Esophagus squamous epithelium (tissue), 5 donors: ENCODE results near the gene TMEM167A. TPM values are rescaled to one million over a fixed set of nuclear protein-coding genes. Genes with fewer than 3 reads are reported as not detected.

ENCODE experiments used
- DNase-seq: peaks from one replicate; lab custom pipeline; 2025; lab: John Stamatoyannopoulos, UW
- H3K27ac ChIP-seq, 4 donors: fragments of 200-600 bp; sonication (generic); one replicate each; pipeline ENCODE4 v1.5.1; 2016 to 2019; ENCODE audit warnings: mild to moderate bottlenecking in 1 of 4
- H3K27me3 ChIP-seq, 4 donors: fragments of 200-600 bp; sonication (generic); 1 replicate in 3 of 4; 2 replicates in 1 of 4; pipeline versions ENCODE4 v1.5.1 to v1.6.0; 2017 to 2021; ENCODE audit warnings: antibody characterized with exemption in 1 of 4
- H3K36me3 ChIP-seq, 3 donors: fragments of 200-600 bp; sonication (generic); one replicate each; pipeline ENCODE4 v1.5.1; 2016 to 2019
- H3K4me1 ChIP-seq, 3 donors: fragments of 200-600 bp; sonication (generic); one replicate each; pipeline ENCODE4 v1.5.1; 2017 to 2019
- H3K4me3 ChIP-seq, 4 donors: fragments of 200-600 bp; sonication (generic); 1 replicate in 3 of 4; 2 replicates in 1 of 4; pipeline ENCODE4 v1.5.1; 2016 to 2019; ENCODE audit warnings: mild to moderate bottlenecking in 2 of 4, moderate library complexity in 1 of 4
- H3K9me3 ChIP-seq, 3 donors: fragments of 200-600 bp; sonication (generic); one replicate each; pipeline ENCODE4 v1.5.1; 2016 to 2019
- CTCF ChIP-seq, 6 experiments: fragments of 450-650 bp in 4 of 6; fragments of 200-600 bp in 2 of 6; sonication (generic) in 2 of 6; IDR thresholded peaks; one replicate each; pipeline ENCODE4 v1.5.1; 2016 to 2019; ENCODE audit warnings: antibody characterized with exemption in 6 of 6, mild to moderate bottlenecking in 4 of 6, moderate library complexity in 4 of 6
- POLR2A ChIP-seq, 4 donors: fragments of 450-650 bp; IDR thresholded peaks; one replicate each; pipeline ENCODE4 v1.6.1; 2017; ENCODE audit warnings: antibody characterized with exemption in 4 of 4, mild to moderate bottlenecking in 4 of 4, moderate library complexity in 3 of 4
- WGBS, 2 donors: methylation state at CpG; one replicate each; pipeline ENCODE4 v1.1.5; 2018; 5-methylcytosine and 5-hydroxymethylcytosine counted together
- intact Hi-C: fragments of 100-400 bp; cut with DNase I; formaldehyde crosslinking; loops from one replicate; pipeline ENCODE4 v1.15.0; 2022
- total RNA-seq, 4 donors: library from RNA; depleted of rRNA; stranded (reverse); fragments of >200 nt; gene quantifications; one replicate each; pipeline ENCODE4 v1.1.0, GENCODE V29; 2016
- donor health status: DM: yes; HTN: yes; CAD: no.

The TMEM167A gene
- total RNA-seq, 4 donors from 2014 or later = 17.8 to 46.0 (median 33.8) TPM

DNA sequence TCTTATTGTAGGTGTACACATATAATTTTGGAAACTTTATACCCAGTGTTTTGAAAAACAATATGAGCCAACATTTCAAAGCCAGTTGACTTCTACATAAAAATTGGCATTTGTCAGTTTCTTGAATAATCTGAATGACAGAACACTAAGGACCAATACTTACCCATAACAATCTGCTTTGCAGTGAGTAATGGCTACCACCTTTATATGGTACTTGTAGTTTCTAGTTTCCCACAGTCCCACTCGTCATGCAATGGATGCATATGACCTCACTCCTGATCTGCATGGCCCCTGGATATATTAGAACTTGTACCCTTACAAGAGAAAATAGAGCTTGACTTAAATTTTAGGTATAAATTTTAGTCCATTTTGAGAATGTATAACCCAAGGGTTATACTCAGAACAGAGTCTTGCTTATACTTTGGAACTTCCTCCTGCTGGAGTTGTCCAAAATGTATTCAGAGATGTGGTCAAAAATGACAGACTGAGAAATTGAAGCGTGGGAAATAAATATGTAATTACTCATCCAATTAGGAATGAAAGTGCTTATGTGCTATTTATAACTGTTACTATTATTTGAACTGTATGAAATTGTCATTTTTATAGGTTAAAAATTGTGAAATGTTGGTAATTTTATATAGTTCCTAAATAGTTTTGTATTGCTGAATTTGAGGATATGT, 19.6 kb upstream of the TMEM167A start:
- no peaks in the 10 kb centered on the region for H3K36me3 ChIP-seq
- H3K4me3 ChIP-seq = no peak overlapping the region
- WGBS, 2 donors = 83 to 85% methylated on average over 2 of the region's 2 CpGs
- DNase-seq = no peak
- H3K27me3 ChIP-seq = no peaks in the 10 kb centered on the region
- no peaks in the 10 kb centered on the region for H3K9me3 ChIP-seq
- no peaks in the 10 kb centered on the region for H3K4me1 ChIP-seq
- H3K27ac ChIP-seq = no peak overlapping the region
- TF ChIP-seq CTCF (IDR thresholded peaks at IDR 0.05) (no peak), POLR2A (IDR thresholded peaks at IDR 0.05) (no peak)
- intact Hi-C loops = no loop called here

GRCh38 chr5:83095957-83096539, 18.9 kb upstream of the TMEM167A start:
- Histone ChIP-seq H3K27ac (no peak overlapping the region), H3K4me1 (no peaks in the 10 kb centered on the region), H3K27me3 (no peaks in the 10 kb centered on the region), H3K4me3 (no peak overlapping the region), H3K36me3 (no peaks in the 10 kb centered on the region), H3K9me3 (no peaks in the 10 kb centered on the region)
- WGBS, 2 donors = 38 to 50% methylated on average over 3 to 5 of the region's 6 CpGs
- TF ChIP-seq POLR2A (IDR thresholded peaks at IDR 0.05) = no peak
- TF ChIP-seq CTCF (IDR thresholded peaks at IDR 0.05) = no peak
- intact Hi-C loops = no loop called here
- no peak for DNase-seq

DNA sequence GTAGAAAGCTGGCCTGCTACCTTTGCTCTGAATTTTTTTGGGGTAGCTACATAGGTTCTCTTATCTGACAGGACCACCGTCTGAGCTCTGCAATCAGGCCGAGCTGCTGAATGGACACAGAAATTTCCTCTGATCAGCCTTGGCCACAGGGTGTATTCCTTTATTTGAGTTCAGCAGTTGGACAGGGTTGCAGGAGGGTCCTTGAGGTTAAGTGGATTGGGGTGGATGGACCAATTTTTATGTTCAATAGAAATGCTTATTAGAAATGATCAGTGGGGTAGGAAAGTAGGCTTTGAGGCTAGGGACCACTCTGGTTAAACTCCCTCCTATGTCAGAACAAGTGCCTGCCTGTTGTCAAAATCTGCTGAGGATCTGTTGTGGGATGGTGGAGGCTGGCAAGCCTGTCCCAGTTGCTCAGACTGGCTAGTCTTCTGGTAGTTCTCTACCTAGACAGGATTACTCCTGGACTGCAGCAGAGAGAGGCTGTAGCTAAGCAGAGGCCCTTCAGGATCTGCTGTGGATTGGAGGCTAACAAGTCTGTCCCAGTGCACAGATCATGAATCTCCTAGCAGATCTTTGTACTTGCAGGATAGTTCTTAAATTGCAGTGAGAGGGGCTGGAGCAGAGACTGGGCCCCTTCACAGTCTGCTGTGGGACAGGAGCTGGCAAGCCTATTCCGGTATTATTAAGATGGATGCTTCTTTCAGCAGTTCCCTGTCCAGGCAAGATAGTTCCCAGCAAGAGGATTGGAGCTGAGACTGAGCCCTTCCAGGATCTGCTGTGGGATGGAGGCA, 18.2 kb upstream of the TMEM167A start:
- intact Hi-C loops = no loop called here
- DNase-seq = no peak
- TF ChIP-seq POLR2A (IDR thresholded peaks at IDR 0.05) (no peak), CTCF (IDR thresholded peaks at IDR 0.05) (no peak)
- H3K4me3 ChIP-seq = no peak overlapping the region
- no peaks in the 10 kb centered on the region for H3K4me1 ChIP-seq
- no peaks in the 10 kb centered on the region for H3K27me3 ChIP-seq
- no peaks in the 10 kb centered on the region for H3K36me3 ChIP-seq
- 92% methylated on average over 2 of the region's 3 CpGs; no CpG with 5 or more reads in 1 of the 2 donors for WGBS, 2 donors
- no peaks in the 10 kb centered on the region for H3K9me3 ChIP-seq
- no peak overlapping the region for H3K27ac ChIP-seq

GRCh38 chr5:83093692-83094091, 16.5 kb upstream of the TMEM167A start:
- Histone ChIP-seq H3K36me3 (no peaks in the 10 kb centered on the region), H3K4me1 (no peaks in the 10 kb centered on the region), H3K9me3 (no peaks in the 10 kb centered on the region), H3K4me3 (no peak overlapping the region), H3K27ac (no peak overlapping the region), H3K27me3 (no peaks in the 10 kb centered on the region)
- no peak for DNase-seq
- 95 to 96% methylated on average over 4 of the region's 4 CpGs for WGBS, 2 donors
- TF ChIP-seq CTCF (IDR thresholded peaks at IDR 0.05) (no peak), POLR2A (IDR thresholded peaks at IDR 0.05) (no peak)
- intact Hi-C loops = no loop called here

- 86 to 89% methylated on average over 2 of the region's 2 CpGs for WGBS, 2 donors
- no peak for TF ChIP-seq CTCF (IDR thresholded peaks at IDR 0.05)
- no peak for TF ChIP-seq POLR2A (IDR thresholded peaks at IDR 0.05)
These were observed 15.4 kb upstream of the TMEM167A start for GRCh38 chr5:83092619-83093018.

More at GRCh38 chr5:83092619-83093018, 15.4 kb upstream of the TMEM167A start:
- no peaks in the 10 kb centered on the region for H3K36me3 ChIP-seq
- no peak overlapping the region for H3K4me3 ChIP-seq
- H3K9me3 ChIP-seq = no peaks in the 10 kb centered on the region
- intact Hi-C loops = no loop called here
- no peak overlapping the region for H3K27ac ChIP-seq
- no peak for DNase-seq
- no peaks in the 10 kb centered on the region for H3K4me1 ChIP-seq
- no peaks in the 10 kb centered on the region for H3K27me3 ChIP-seq
